Keratinocyte (primary cell): ENCODE results near the gene TMEM61. TPM values are rescaled to one million over a fixed set of nuclear protein-coding genes. Genes with fewer than 3 reads are reported as not detected.

Experiments
- DNase-seq: peaks from one replicate; pipeline ENCODE4 v3.0.0-alpha.2; 2011; ENCODE audit warnings: low read depth, missing footprints, low spot score
- FAIRE-seq: peaks from 2 replicates; lab custom pipeline; 2011; peaks lifted over from hg19 to GRCh38; lab: Jason Lieb, UNC
- H2AFZ ChIP-seq: 2 replicates; pipeline ENCODE4 v1.6.0; 2012; ENCODE audit warnings: low read length, control low read depth, inconsistent platforms; ENCODE audit not compliant: control insufficient read depth
- H3K27ac ChIP-seq: 2 replicates; pipeline ENCODE4 v1.5.1; 2011; ENCODE audit warnings: low read length; ENCODE audit not compliant: control insufficient read depth, insufficient read depth
- H3K27me3 ChIP-seq: 3 replicates; pipeline ENCODE4 v1.6.0; 2011; ENCODE audit warnings: low read length; ENCODE audit not compliant: control insufficient read depth, insufficient read depth; ENCODE audit errors: extremely low read depth
- H3K36me3 ChIP-seq, 2 experiments: 2 replicates in 1 of 2; 3 replicates in 1 of 2; pipeline ENCODE4 v1.5.1; 2011; ENCODE audit warnings: low read length in 2 of 2, mild to moderate bottlenecking in 1 of 2; ENCODE audit not compliant: control insufficient read depth in 2 of 2, insufficient read depth in 2 of 2; ENCODE audit errors: extremely low read depth in 1 of 2
- H3K4me1 ChIP-seq: 3 replicates; pipeline ENCODE4 v1.5.1; 2011; ENCODE audit warnings: low read length; ENCODE audit not compliant: control insufficient read depth, insufficient read depth; ENCODE audit errors: extremely low read depth
- H3K4me2 ChIP-seq: 3 replicates; pipeline ENCODE4 v1.6.0; 2011; ENCODE audit warnings: low read depth, low read length; ENCODE audit not compliant: control insufficient read depth, insufficient read depth; ENCODE audit errors: extremely low read depth
- H3K4me3 ChIP-seq, 3 experiments: fragments of 200-600 bp in 1 of 3; sonication (generic) in 1 of 3; 2 replicates in 2 of 3; 3 replicates in 1 of 3; pipeline ENCODE4 v1.5.1; 2011 to 2016; ENCODE audit warnings: low read length in 3 of 3, mild to moderate bottlenecking in 3 of 3, control low read depth in 2 of 3, inconsistent platforms in 1 of 3, low read depth in 1 of 3, mixed read lengths in 1 of 3, mixed run types in 1 of 3, moderate library complexity in 1 of 3; ENCODE audit not compliant: control insufficient read depth in 2 of 3, insufficient read depth in 2 of 3; ENCODE audit errors: extremely low read depth in 1 of 3
- H3K79me2 ChIP-seq: 2 replicates; pipeline ENCODE4 v1.6.0; 2012; ENCODE audit warnings: low read length; ENCODE audit not compliant: control insufficient read depth, insufficient read depth
- H3K9ac ChIP-seq: 3 replicates; pipeline ENCODE4 v1.6.0; 2011; ENCODE audit warnings: low read length; ENCODE audit not compliant: control insufficient read depth, insufficient read depth; ENCODE audit errors: extremely low read depth
- H3K9me1 ChIP-seq: 3 replicates; pipeline ENCODE4 v1.6.0; 2011; ENCODE audit warnings: low read length; ENCODE audit not compliant: control insufficient read depth, insufficient read depth; ENCODE audit errors: extremely low read depth
- H3K9me3 ChIP-seq: 2 replicates; pipeline ENCODE4 v1.5.1; 2012; ENCODE audit warnings: low read depth, low read length; ENCODE audit not compliant: control insufficient read depth
- H4K20me1 ChIP-seq: 3 replicates; pipeline ENCODE4 v1.6.0; 2011; ENCODE audit warnings: low read length; ENCODE audit not compliant: control insufficient read depth, insufficient read depth; ENCODE audit errors: extremely low read depth
- EZH2 ChIP-seq: IDR thresholded peaks from one replicate; pipeline ENCODE4 v1.6.1; 2012; ENCODE audit warnings: inconsistent platforms, mild to moderate bottlenecking, low read length, moderate library complexity
- dilution Hi-C: fragments of 300-500 bp; cut with MboI; formaldehyde crosslinking; loops from one replicate; pipeline ENCODE4 v1.7.0; 2020; ENCODE audit warnings: low sequenced_read_pairs; ENCODE audit not compliant: extremely low pct_ligation_motif_present
- polyA plus RNA-seq, 5 experiments: library from polyadenylated mRNA; depleted of rRNA in 3 of 5; stranded (reverse) in 3 of 5; stranded (forward) in 1 of 5; unstranded in 1 of 5; fragments of >200 nt; gene quantifications; 1 replicate in 1 of 5; 2 replicates in 3 of 5; 3 replicates in 1 of 5; pipeline versions ENCODE4 v1.2.1 to v1.2.3, GENCODE V29; 2011 to 2012; ENCODE audit warnings: missing spikeins in 2 of 5, low read depth in 1 of 5, low replicate concordance in 1 of 5
- TF ChIP-seq, protein P1 (sequence below), 3 experiments: IDR thresholded peaks in 1 of 3; conservative IDR thresholded peaks in 1 of 3; optimal IDR thresholded peaks in 1 of 3; 2 replicates in 2 of 3; 3 replicates in 1 of 3; pipeline versions ENCODE3 to v1.5.1; 2011; ENCODE audit warnings: low read length in 3 of 3, mild to moderate bottlenecking in 3 of 3, moderate library complexity in 2 of 3, control low read depth in 1 of 3, inconsistent platforms in 1 of 3; ENCODE audit not compliant: insufficient read depth in 2 of 3; ENCODE audit errors: extremely low read depth in 1 of 3

TMEM61 gene
- polyA plus RNA-seq, 1 donor (not counting 4 experiments of a cell fraction or from before 2014, with no cell fraction given): 1.0 TPM

GRCh38 chr1:55006931-55007330, 26.5 kb downstream of the TMEM61 start:
- no peak overlapping the region for H3K4me2 ChIP-seq
- H3K27ac ChIP-seq: no peak overlapping the region
- H3K36me3 ChIP-seq: no peaks in the 10 kb centered on the region
- dilution Hi-C loops: no loop called here
- H3K4me1 ChIP-seq: peaks cover 14% of the 10 kb centered on the region
- no peaks in the 10 kb centered on the region for H3K79me2 ChIP-seq
- DNase-seq: no peak
- H3K9ac ChIP-seq: no peak overlapping the region
- no peak overlapping the region for H2AFZ ChIP-seq
- no peak overlapping the region for H3K4me3 ChIP-seq
- H3K9me3 ChIP-seq: no peaks in the 10 kb centered on the region
- H4K20me1 ChIP-seq: no peaks in the 10 kb centered on the region
- no peaks in the 10 kb centered on the region for H3K9me1 ChIP-seq
- FAIRE-seq: no peak
- no peaks in the 10 kb centered on the region for H3K27me3 ChIP-seq
- TF ChIP-seq, protein P1, sequence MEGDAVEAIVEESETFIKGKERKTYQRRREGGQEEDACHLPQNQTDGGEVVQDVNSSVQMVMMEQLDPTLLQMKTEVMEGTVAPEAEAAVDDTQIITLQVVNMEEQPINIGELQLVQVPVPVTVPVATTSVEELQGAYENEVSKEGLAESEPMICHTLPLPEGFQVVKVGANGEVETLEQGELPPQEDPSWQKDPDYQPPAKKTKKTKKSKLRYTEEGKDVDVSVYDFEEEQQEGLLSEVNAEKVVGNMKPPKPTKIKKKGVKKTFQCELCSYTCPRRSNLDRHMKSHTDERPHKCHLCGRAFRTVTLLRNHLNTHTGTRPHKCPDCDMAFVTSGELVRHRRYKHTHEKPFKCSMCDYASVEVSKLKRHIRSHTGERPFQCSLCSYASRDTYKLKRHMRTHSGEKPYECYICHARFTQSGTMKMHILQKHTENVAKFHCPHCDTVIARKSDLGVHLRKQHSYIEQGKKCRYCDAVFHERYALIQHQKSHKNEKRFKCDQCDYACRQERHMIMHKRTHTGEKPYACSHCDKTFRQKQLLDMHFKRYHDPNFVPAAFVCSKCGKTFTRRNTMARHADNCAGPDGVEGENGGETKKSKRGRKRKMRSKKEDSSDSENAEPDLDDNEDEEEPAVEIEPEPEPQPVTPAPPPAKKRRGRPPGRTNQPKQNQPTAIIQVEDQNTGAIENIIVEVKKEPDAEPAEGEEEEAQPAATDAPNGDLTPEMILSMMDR (optimal IDR thresholded peaks at IDR 0.05 in 1 of 3, IDR thresholded peaks at IDR 0.05 in 1 of 3, conservative IDR thresholded peaks at IDR 0.05 in 1 of 3; ENCODE audit: extremely low read depth in 1 of 3, insufficient read depth in 2 of 3, low read length in 3 of 3): no peak
- no peak for TF ChIP-seq EZH2

GRCh38 chr1:55007625-55008024, 27.2 kb downstream of the TMEM61 start:
- peak; percentile 44 for DNase-seq
- Histone ChIP-seq H3K27ac (peak overlapping the region; percentile 39), H3K4me1 (peaks cover 14% of the 10 kb centered on the region), H3K79me2 (no peaks in the 10 kb centered on the region), H3K4me2 (peak overlapping the region; percentile 33), H2AFZ (no peak overlapping the region), H4K20me1 (no peaks in the 10 kb centered on the region), H3K9me3 (no peaks in the 10 kb centered on the region), H3K9ac (no peak overlapping the region), H3K9me1 (no peaks in the 10 kb centered on the region), H3K27me3 (no peaks in the 10 kb centered on the region), H3K36me3 (no peaks in the 10 kb centered on the region), H3K4me3 (no peak overlapping the region)
- TF ChIP-seq, protein P1 (optimal IDR thresholded peaks at IDR 0.05 in 1 of 3, IDR thresholded peaks at IDR 0.05 in 1 of 3, conservative IDR thresholded peaks at IDR 0.05 in 1 of 3; ENCODE audit: extremely low read depth in 1 of 3, insufficient read depth in 2 of 3, low read length in 3 of 3): no peak
- FAIRE-seq: peak; percentile 99
- dilution Hi-C loops: no loop called here
